ENCODE results near the gene PHC2. TPM values are rescaled to one million over a fixed set of nuclear protein-coding genes. Genes with fewer than 3 reads are reported as not detected.

Gene PHC2
- total RNA-seq, 1 experiment from 2014 or later, result 176 TPM

- Histone ChIP-seq H3K4me2 (ENCODE audit: low read length) (peak overlapping the region; percentile 41), H3K4me1 (ENCODE audit: control insufficient read depth in 1 of 2, insufficient read depth in 2 of 2, low read length in 2 of 2) (peaks cover 0 to 8% of the 10 kb centered on the region in 2 experiments; a peak in 2 of 4 replicates), H4K20me1 (ENCODE audit: insufficient read depth) (no peaks in the 10 kb centered on the region), H3K9ac (ENCODE audit: low read length) (no peak overlapping the region), H3K27ac (ENCODE audit: low read depth, low read length) (no peak overlapping the region), H3K4me3 (replicated peaks in 1 of 2; ENCODE audit: low read depth in 1 of 2, low read length in 2 of 2) (no peak overlapping the region), H3K9me2 (ENCODE audit: insufficient read depth) (no peaks in the 10 kb centered on the region), H3K36me3 (ENCODE audit: control insufficient read depth in 1 of 2, insufficient read depth in 2 of 2, low read length in 2 of 2) (no peaks in the 10 kb centered on the region), H3K9me3 (ENCODE audit: control insufficient read depth in 1 of 2, insufficient read depth in 1 of 2, low read depth in 1 of 2, low read length in 2 of 2) (no peaks in the 10 kb centered on the region), H2AFZ (ENCODE audit: low read depth, low read length, poor library complexity, severe bottlenecking) (no peak overlapping the region), H3K79me2 (ENCODE audit: insufficient read depth, low read length) (no peaks in the 10 kb centered on the region), H3K27me3 (ENCODE audit: insufficient read depth, low read length) (no peaks in the 10 kb centered on the region)
- ChIA-PET CTCF (interaction anchor here (0.6 to 3.8 kb wide), 5 partner anchors 134 to 341 kb away, joined by 3 to 23 read pairs (median 3); partner anchors contain the start of gene ZSCAN20), POLR2A (no interaction called here), RAD21 (ENCODE audit: low non-redundant PET in 1 of 2, low total read pairs in 2 of 2, uncharacterized antibody in 2 of 2, unreplicated experiment in 2 of 2) (interaction anchor here in 1 of 2 experiments (0.8 kb wide), 1 partner anchor 172 kb away, joined by 3 read pairs; no protein-coding TSS in a partner anchor)
- no TSS peak for BruUV-seq (replicated peaks)
- intact Hi-C loops (cut with micrococcal nuclease), result loop anchor here (5.0 kb wide), 2 partner anchors 159 to 186 kb away; no protein-coding TSS in a partner anchor
- no peak for TF ChIP-seq ZNF274 (IDR thresholded peaks at IDR 0.05; ENCODE audit: low read depth, low read length)
- TF ChIP-seq CEBPB (IDR thresholded peaks at IDR 0.05; ENCODE audit: low read depth), result no peak
- TF ChIP-seq RAD21 (IDR thresholded peaks at IDR 0.05; ENCODE audit: low read depth), result no peak
- TF ChIP-seq TCF7L2 (IDR thresholded peaks at IDR 0.05; ENCODE audit: borderline replicate concordance, extremely low read depth, insufficient read depth, insufficient read length), result no peak
- no peak for TF ChIP-seq JUND (IDR thresholded peaks at IDR 0.05)
- no peak for TF ChIP-seq CTCF (IDR thresholded peaks at IDR 0.05 in 2 of 3, conservative IDR thresholded peaks at IDR 0.05 in 1 of 3; ENCODE audit: borderline replicate concordance in 1 of 3, insufficient read depth in 1 of 3, low read depth in 2 of 3, low read length in 2 of 3)
- TF ChIP-seq REST (IDR thresholded peaks at IDR 0.05; ENCODE audit: low read depth), result no peak
- TF ChIP-seq FOSL1 (IDR thresholded peaks at IDR 0.05; ENCODE audit: low read depth), result no peak
- no peak for TF ChIP-seq EZH2phosphoT487 (IDR thresholded peaks at IDR 0.05; ENCODE audit: borderline replicate concordance)
- TF ChIP-seq ATF3 (IDR thresholded peaks at IDR 0.05), result no peak
- TF ChIP-seq SRF (IDR thresholded peaks at IDR 0.05; ENCODE audit: low read depth), result no peak
- no peak for ATAC-seq
- no peak for DNase-seq (ENCODE audit: low read depth, low spot score)
Measured at GRCh38 chr1:33297911-33298622, 132.8 kb downstream of the PHC2 start.

Data from HCT116 (cell line).